Measurements from ENCODE around the gene C3orf18. TPM values are rescaled to one million over a fixed set of nuclear protein-coding genes. Genes with fewer than 3 reads are reported as not detected.

Gene C3orf18
- total and polyA plus RNA-seq, 9 of the 15 experiments (the other 6 are each of a cell fraction or from before 2014, with no cell fraction given), result 0.01 to 2.3 (median 0.94) TPM

DNA sequence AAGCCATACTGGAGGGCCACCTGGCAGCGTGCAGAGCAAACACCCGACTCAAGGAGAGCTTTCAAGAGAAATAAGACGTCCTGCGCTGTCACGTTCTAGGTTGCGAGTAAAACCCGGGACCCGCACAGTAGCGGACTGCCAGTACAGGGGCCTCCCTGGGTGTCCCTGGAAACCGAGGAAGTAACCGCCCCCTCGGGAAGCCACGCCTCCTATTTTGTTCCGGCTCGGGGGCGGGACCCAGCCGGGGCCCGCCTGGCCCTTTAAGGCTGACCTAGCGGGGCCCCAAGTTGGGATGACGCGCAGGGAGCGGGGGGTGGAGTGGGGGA lies 49.2 kb upstream of the C3orf18 start (continued):
- TF ChIP-seq, protein P1, sequence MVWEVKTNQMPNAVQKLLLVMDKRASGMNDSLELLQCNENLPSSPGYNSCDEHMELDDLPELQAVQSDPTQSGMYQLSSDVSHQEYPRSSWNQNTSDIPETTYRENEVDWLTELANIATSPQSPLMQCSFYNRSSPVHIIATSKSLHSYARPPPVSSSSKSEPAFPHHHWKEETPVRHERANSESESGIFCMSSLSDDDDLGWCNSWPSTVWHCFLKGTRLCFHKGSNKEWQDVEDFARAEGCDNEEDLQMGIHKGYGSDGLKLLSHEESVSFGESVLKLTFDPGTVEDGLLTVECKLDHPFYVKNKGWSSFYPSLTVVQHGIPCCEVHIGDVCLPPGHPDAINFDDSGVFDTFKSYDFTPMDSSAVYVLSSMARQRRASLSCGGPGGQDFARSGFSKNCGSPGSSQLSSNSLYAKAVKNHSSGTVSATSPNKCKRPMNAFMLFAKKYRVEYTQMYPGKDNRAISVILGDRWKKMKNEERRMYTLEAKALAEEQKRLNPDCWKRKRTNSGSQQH (CRISPR knock-in tag; IDR thresholded peaks at IDR 0.05), result no peak
- no peak for TF ChIP-seq FOXK2 (conservative IDR thresholded peaks at IDR 0.05 in 1 of 2, IDR thresholded peaks at IDR 0.05 in 1 of 2; ENCODE audit: low read depth in 2 of 2)
- no peak for TF ChIP-seq ZNF76 (CRISPR knock-in tag; IDR thresholded peaks at IDR 0.05; ENCODE audit: borderline replicate concordance)
- TF ChIP-seq, protein P2, sequence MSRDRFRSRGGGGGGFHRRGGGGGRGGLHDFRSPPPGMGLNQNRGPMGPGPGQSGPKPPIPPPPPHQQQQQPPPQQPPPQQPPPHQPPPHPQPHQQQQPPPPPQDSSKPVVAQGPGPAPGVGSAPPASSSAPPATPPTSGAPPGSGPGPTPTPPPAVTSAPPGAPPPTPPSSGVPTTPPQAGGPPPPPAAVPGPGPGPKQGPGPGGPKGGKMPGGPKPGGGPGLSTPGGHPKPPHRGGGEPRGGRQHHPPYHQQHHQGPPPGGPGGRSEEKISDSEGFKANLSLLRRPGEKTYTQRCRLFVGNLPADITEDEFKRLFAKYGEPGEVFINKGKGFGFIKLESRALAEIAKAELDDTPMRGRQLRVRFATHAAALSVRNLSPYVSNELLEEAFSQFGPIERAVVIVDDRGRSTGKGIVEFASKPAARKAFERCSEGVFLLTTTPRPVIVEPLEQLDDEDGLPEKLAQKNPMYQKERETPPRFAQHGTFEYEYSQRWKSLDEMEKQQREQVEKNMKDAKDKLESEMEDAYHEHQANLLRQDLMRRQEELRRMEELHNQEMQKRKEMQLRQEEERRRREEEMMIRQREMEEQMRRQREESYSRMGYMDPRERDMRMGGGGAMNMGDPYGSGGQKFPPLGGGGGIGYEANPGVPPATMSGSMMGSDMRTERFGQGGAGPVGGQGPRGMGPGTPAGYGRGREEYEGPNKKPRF (IDR thresholded peaks at IDR 0.05; ENCODE audit: low read depth, low read length), result no peak
- TF ChIP-seq SAP30 (IDR thresholded peaks at IDR 0.05; ENCODE audit: borderline replicate concordance, insufficient read depth, low read depth, low read length, poor library complexity, severe bottlenecking), result no peak
- TF ChIP-seq, protein P3, sequence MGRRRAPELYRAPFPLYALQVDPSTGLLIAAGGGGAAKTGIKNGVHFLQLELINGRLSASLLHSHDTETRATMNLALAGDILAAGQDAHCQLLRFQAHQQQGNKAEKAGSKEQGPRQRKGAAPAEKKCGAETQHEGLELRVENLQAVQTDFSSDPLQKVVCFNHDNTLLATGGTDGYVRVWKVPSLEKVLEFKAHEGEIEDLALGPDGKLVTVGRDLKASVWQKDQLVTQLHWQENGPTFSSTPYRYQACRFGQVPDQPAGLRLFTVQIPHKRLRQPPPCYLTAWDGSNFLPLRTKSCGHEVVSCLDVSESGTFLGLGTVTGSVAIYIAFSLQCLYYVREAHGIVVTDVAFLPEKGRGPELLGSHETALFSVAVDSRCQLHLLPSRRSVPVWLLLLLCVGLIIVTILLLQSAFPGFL (CRISPR knock-in tag; IDR thresholded peaks at IDR 0.05), result no peak
- no peak for TF ChIP-seq ESRRA (IDR thresholded peaks at IDR 0.05; ENCODE audit: borderline replicate concordance, low read depth)
- TF ChIP-seq, protein P4, sequence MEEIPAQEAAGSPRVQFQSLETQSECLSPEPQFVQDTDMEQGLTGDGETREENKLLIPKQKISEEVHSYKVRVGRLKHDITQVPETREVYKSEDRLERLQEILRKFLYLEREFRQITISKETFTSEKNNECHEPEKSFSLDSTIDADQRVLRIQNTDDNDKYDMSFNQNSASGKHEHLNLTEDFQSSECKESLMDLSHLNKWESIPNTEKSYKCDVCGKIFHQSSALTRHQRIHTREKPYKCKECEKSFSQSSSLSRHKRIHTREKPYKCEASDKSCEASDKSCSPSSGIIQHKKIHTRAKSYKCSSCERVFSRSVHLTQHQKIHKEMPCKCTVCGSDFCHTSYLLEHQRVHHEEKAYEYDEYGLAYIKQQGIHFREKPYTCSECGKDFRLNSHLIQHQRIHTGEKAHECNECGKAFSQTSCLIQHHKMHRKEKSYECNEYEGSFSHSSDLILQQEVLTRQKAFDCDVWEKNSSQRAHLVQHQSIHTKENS (CRISPR knock-in tag; IDR thresholded peaks at IDR 0.05), result no peak
- TF ChIP-seq CXXC5 (CRISPR knock-in tag; IDR thresholded peaks at IDR 0.05), result no peak
- TF ChIP-seq ZZZ3 (IDR thresholded peaks at IDR 0.05), result no peak
- no peak for TF ChIP-seq CAMTA2 (CRISPR knock-in tag; conservative IDR thresholded peaks at IDR 0.05)
- TF ChIP-seq JUND (IDR thresholded peaks at IDR 0.05; ENCODE audit: borderline replicate concordance, low read depth, low read length), result peak; percentile 62
- no peak for TF ChIP-seq JUND (tag; IDR thresholded peaks at IDR 0.05; ENCODE audit: borderline replicate concordance, low read depth, low read length)
- peak; percentile 45; the same call in 1 of the 2 replicates for TF ChIP-seq EGR1 (conservative IDR thresholded peaks at IDR 0.05)
- no peak for TF ChIP-seq NFE2L1 (tag; IDR thresholded peaks at IDR 0.05; ENCODE audit: borderline replicate concordance, low read depth)
- TF ChIP-seq, protein P5, sequence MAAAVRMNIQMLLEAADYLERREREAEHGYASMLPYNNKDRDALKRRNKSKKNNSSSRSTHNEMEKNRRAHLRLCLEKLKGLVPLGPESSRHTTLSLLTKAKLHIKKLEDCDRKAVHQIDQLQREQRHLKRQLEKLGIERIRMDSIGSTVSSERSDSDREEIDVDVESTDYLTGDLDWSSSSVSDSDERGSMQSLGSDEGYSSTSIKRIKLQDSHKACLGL (CRISPR knock-in tag; IDR thresholded peaks at IDR 0.05; ENCODE audit: borderline replicate concordance, poor library complexity, severe bottlenecking), result no peak
- TF ChIP-seq SMARCA4 (IDR thresholded peaks at IDR 0.05), result no peak
- TF ChIP-seq, protein P6, sequence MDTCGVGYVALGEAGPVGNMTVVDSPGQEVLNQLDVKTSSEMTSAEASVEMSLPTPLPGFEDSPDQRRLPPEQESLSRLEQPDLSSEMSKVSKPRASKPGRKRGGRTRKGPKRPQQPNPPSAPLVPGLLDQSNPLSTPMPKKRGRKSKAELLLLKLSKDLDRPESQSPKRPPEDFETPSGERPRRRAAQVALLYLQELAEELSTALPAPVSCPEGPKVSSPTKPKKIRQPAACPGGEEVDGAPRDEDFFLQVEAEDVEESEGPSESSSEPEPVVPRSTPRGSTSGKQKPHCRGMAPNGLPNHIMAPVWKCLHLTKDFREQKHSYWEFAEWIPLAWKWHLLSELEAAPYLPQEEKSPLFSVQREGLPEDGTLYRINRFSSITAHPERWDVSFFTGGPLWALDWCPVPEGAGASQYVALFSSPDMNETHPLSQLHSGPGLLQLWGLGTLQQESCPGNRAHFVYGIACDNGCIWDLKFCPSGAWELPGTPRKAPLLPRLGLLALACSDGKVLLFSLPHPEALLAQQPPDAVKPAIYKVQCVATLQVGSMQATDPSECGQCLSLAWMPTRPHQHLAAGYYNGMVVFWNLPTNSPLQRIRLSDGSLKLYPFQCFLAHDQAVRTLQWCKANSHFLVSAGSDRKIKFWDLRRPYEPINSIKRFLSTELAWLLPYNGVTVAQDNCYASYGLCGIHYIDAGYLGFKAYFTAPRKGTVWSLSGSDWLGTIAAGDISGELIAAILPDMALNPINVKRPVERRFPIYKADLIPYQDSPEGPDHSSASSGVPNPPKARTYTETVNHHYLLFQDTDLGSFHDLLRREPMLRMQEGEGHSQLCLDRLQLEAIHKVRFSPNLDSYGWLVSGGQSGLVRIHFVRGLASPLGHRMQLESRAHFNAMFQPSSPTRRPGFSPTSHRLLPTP (IDR thresholded peaks at IDR 0.05; ENCODE audit: borderline replicate concordance, extremely low read depth, insufficient read length), result no peak
- no peak for TF ChIP-seq GABPB1 (CRISPR knock-in tag; IDR thresholded peaks at IDR 0.05)
